Natural killer cell treated with Interleukin-12 subunit alpha and Interleukin-12 subunit beta and Interleukin-15 and Interleukin-18, amount 100 ng/mL, for 72 hours (primary cell): ENCODE data around the gene FRYL. TPM values are rescaled to one million over a fixed set of nuclear protein-coding genes. Genes with fewer than 3 reads are reported as not detected.
"Not testable (repeated sequence)": the region's sequence is repeated elsewhere in the genome, so short reads cannot be mapped to it uniquely, and the experiment has no call there.

Experiments used
- ATAC-seq, 2 donors: fragments of 150-1000 bp; cut with Tn5 transposase in 1 of 2; sonication (Bioruptor Pico), chemical (Tn5 transposase) in 1 of 2; 2 replicates each; pipeline ENCODE4 v1.10.0; 2021
- DNase-seq: peaks from one replicate; pipeline ENCODE4 v3.0.0; 2022; ENCODE audit warnings: low spot score
- H3K27ac Mint-ChIP-seq, 2 donors: 1 replicate in 1 of 2; 2 replicates in 1 of 2; pipeline ENCODE4 v1.8.0; 2022; ENCODE audit warnings: mixed read lengths in 2 of 2, mild to moderate bottlenecking in 1 of 2, moderate library complexity in 1 of 2
- H3K27me3 Mint-ChIP-seq, 2 donors: 1 replicate in 1 of 2; 2 replicates in 1 of 2; pipeline ENCODE4 v1.8.0; 2022; ENCODE audit warnings: mixed read lengths in 2 of 2
- H3K36me3 Mint-ChIP-seq: one replicate; pipeline ENCODE4 v1.8.0; 2022; ENCODE audit warnings: mixed read lengths
- H3K4me1 Mint-ChIP-seq, 2 donors: 1 replicate in 1 of 2; 2 replicates in 1 of 2; pipeline ENCODE4 v1.8.0; 2022; ENCODE audit warnings: low read depth in 2 of 2, mixed read lengths in 2 of 2, mild to moderate bottlenecking in 1 of 2
- H3K4me3 Mint-ChIP-seq: one replicate; pipeline ENCODE4 v1.8.0; 2022; ENCODE audit warnings: mixed read lengths
- H3K9me3 Mint-ChIP-seq: 2 replicates; pipeline ENCODE4 v1.8.0; 2022; ENCODE audit warnings: mixed read lengths
- total RNA-seq, 2 donors: library from RNA; stranded (reverse); gene quantifications; one replicate each; pipeline ENCODE4 v1.2.3, GENCODE V29; 2022

Gene FRYL
- total RNA-seq, 2 donors from 2014 or later: 99.0 to 113 TPM

DNA sequence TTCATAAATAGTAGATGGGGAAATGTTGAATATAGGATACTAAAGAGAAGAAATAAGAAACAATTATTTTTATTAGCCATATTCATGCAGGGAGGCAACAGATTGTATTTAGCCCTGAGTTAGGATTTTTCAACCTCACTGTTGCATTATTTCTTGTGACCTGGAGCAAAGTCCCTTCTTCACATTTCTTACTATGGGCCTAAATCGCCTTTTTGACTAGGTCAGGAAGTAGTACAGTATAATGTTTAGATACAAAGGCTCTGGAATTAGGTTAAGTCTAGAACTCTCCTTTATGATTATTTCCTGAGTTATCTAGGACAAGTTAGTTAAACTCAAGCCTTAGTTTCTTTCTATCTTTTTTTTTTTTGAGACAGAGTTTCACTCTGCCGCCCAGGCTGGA is 88.0 kb downstream of the FRYL start:
- Mint-ChIP-seq H3K9me3 (no peaks in the 10 kb centered on the region), H3K4me3 (no peak overlapping the region), H3K36me3 (no peaks in the 10 kb centered on the region), H3K27me3 (no peaks in the 10 kb centered on the region), H3K27ac (no peak overlapping the region), H3K4me1 (peaks cover 18 to 24% of the 10 kb centered on the region in 2 donors)
- DNase-seq (no peak), ATAC-seq (no peak)

DNA sequence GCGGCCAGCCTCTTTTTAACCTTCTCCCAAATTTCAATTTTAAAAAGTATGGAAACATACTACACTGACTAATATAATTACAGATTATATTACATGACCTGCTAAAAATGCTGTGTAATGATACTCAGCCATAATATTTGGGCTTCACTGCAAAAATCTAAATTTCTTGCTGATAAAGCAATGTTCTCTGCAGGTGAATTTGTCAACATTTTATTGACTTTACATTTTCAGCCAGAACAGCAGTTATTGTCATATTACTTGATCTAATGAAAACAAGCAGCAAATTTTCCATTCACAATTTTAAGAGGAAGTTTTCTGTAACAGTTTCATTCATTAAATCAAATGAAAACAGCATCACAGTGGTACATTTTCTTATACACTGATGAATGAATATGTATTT is 91.1 kb downstream of the FRYL start:
- no peaks in the 10 kb centered on the region for H3K9me3 Mint-ChIP-seq
- ATAC-seq (no peak), DNase-seq (no peak)
- no peaks in the 10 kb centered on the region for H3K27me3 Mint-ChIP-seq
- H3K27ac Mint-ChIP-seq: no peak overlapping the region
- H3K4me1 Mint-ChIP-seq: peaks cover 24 to 27% of the 10 kb centered on the region in 2 donors
- no peaks in the 10 kb centered on the region for H3K36me3 Mint-ChIP-seq
- H3K4me3 Mint-ChIP-seq: no peak overlapping the region

DNA sequence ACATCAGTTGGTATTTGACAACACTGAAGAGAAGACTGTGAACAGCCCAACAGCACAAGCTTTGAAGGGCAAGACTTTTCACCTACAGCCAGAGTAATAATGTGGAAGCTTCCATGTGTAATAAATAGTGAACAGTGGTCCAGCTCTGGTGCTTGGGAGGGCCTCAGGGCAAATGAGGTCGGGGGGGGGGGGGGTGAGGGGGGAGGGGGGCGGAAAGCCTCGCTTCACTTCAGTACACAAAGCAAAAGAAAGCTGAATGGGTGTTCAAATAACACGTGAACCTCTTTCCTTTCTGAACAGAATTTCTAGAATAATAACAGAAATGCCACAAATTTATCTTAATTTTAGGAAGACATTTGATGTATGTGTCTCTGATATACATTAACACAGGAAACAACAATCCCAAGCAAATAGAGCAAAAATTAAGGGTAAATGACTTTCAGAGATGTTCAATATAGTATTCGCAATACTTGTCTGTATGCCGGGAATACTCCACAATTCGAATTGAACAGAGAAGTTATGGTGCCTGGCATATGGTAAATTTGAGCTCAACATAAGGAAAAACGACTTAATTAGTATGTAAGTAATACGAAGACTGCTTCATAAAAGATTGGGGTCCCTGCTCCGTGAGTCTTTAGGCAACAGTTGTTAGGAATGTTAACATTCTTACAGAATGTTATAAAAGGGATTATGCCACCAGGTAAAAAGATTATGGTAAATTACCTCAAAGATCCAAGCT is 92.6 kb downstream of the FRYL start:
- Mint-ChIP-seq H3K4me1 (peaks cover 23 to 34% of the 10 kb centered on the region in 2 donors), H3K27ac (peak overlapping the region in 1 of 2 donors; percentile 45), H3K27me3 (no peaks in the 10 kb centered on the region), H3K4me3 (no peak overlapping the region), H3K9me3 (no peaks in the 10 kb centered on the region), H3K36me3 (no peaks in the 10 kb centered on the region)
- DNase-seq (no peak), ATAC-seq (no peak)

DNA sequence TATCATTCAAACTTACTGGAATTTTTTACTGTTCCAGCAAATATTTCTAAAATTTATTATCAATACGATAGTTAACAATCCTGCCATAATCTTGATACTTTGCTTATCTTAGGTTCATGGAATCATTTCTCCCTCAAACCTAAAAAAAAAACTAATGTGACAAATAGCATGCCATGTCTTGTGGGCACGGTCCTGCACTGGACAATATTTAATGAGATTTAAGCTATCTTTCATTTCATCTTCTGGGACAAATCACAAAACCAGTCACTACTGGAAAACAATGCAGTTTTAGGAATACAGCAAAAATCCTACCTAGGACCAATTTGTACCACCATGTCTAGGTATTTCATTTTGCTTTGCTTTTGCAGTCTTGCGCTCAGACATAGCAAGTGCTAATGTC is 93.7 kb downstream of the FRYL start:
- ATAC-seq (no peak), DNase-seq (no peak)
- Mint-ChIP-seq H3K9me3 (no peaks in the 10 kb centered on the region), H3K4me1 (peaks cover 32 to 44% of the 10 kb centered on the region in 2 donors), H3K36me3 (peaks cover 5% of the 10 kb centered on the region), H3K27me3 (no peaks in the 10 kb centered on the region), H3K4me3 (no peak overlapping the region), H3K27ac (peak overlapping the region in 1 of 2 donors; percentile 45)

DNA sequence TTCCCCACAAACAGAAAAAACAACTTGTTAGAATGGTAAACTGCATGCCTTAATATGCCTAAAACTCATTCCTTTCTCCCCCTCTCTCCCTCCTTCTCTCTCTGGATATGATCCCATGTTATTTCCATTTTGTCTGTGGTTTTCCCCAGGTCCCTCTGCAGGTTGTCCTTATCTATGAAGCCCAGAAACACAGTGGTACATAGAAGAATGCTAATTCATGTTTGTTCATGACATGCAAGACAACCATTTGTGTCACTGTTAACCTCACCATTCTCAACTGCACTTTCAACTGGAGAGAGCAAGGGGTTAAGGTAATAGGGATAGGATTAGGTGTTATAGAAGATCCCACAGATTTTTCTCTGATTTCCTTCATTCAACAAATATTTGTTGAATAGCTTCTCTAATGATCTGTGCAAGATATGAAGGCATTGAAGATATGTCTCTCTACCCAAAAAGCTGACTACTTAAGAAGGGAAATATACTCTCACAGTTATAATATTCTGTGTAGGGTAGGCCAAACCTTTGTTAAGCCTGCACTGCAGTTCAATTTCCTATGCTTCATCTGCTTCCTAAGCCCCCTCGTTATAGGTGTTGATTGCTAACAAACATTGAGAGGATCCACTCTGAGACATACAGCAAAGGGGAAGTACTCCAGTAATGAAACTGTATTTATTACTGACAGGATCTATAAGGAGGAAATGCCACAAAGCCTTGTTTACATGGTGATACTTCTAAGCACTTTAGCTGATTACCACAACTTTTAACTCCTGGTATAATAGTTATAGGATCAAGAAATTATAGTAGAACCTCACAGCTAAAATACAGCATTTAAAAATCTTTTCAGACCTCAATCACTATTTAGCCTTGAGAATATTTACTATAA is 96.1 kb downstream of the FRYL start:
- ATAC-seq: no peak
- Mint-ChIP-seq H3K9me3 (no peaks in the 10 kb centered on the region), H3K36me3 (peaks cover 5% of the 10 kb centered on the region), H3K4me1 (peaks cover 37 to 46% of the 10 kb centered on the region in 2 donors), H3K27ac (peak overlapping the region; percentile 56 to 72), H3K27me3 (no peaks in the 10 kb centered on the region), H3K4me3 (no peak overlapping the region)
- DNase-seq: no peak

DNA sequence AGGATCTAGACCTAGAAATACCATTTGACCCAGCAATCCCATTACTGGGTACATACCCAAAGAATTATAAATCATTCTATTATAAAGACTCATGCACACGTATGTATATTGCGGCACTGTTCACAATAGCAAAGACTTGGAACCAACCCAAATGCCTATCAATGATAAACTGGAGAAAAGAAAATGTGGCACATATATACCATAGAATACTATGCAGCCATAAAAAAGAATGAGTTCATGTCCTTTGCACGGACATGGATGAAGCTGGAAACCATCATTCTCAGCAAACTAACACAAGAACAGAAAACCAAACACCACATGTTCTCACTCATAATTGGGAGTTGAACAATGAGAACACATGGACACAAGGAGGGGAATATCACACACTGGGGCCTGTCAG is 97.2 kb downstream of the FRYL start:
- H3K27ac Mint-ChIP-seq, H3K4me3 Mint-ChIP-seq, ATAC-seq, H3K36me3 Mint-ChIP-seq, DNase-seq, H3K9me3 Mint-ChIP-seq, H3K27me3 Mint-ChIP-seq: not testable (repeated sequence)
- H3K4me1 Mint-ChIP-seq: peaks cover 37 to 46% of the 10 kb centered on the region in 2 donors

DNA sequence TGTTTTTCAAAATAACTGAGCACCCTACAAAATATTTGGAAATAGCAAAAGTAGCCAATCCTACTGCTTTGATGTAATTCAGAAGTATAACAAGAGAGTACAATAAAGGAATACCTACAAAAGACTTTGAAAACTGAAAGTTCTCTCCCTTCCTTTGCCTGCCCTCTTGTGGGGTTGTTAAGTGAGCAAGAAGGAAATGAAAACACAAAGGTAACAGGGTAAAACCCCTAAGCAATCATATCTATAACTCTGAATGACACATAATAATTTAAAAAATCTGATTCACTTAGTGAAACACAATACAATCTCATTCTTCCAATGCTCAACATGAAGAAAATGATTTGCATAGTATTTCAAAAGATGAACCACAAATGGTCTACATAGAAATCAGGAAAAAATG is 98.2 kb downstream of the FRYL start:
- Mint-ChIP-seq H3K4me3 (peak overlapping the region; percentile 65), H3K9me3 (no peaks in the 10 kb centered on the region), H3K27me3 (no peaks in the 10 kb centered on the region), H3K36me3 (peaks cover 5% of the 10 kb centered on the region), H3K27ac (peak overlapping the region; percentile 71 to 72), H3K4me1 (peaks cover 36 to 44% of the 10 kb centered on the region in 2 donors)
- DNase-seq (no peak), ATAC-seq (peak; percentile 70 to 83)

DNA sequence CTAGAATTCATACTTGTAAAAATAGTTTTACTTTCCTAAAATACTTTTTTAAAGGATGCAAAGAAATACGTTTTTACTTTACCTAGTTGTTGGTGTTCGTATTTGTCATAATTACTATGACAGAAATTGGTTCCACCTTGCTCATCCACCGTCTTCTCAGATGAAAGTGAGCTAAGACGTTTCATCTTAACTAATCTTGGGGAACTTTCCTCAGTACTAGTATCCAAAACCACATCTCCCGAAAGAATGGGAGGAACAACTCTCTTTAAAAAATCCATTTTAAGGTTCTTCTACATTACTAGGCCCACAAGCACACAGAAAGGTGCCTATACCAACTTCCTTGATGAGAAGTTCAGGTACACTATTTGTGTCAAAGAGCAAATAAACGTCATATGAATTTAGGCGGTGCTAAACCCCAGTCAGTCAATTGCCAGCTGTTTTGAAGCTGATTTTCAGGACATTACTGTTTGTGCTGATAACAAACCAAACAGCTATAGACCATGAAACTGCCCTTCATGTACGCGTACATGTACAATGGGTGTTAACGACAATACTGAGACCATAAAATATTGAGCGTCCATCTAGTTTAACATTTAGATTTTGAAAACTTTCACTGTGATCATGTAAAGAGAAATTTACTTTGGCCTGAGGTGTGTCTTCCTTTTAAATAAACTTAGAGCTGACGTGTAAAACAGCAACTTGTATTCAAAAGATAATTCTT is 99.1 kb downstream of the FRYL start:
- H3K4me1 Mint-ChIP-seq: peaks cover 31 to 38% of the 10 kb centered on the region in 2 donors
- no peak for ATAC-seq

DNA sequence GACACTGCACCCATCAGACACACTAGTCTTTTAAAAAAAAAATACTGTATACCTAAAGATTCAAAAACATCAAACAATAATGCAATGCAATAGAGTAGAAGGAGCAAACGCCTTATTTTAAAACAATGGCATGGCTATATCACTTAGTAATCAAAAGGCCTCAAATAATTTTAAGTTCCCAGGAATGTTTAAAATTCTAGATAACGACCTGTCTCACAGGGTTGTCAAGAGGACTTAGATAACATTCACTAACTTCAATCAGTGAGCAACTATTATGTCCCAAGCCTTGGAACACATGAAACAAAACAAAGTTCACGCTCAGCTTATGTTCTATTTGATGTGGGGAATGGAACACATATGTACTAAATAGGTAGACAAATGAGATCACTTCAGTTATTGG is 106.5 kb downstream of the FRYL start:
- no peak overlapping the region for H3K27ac Mint-ChIP-seq
- H3K4me1 Mint-ChIP-seq: peaks cover 14 to 25% of the 10 kb centered on the region in 2 donors
- peaks cover 7% of the 10 kb centered on the region for H3K36me3 Mint-ChIP-seq
- peaks cover 5% of the 10 kb centered on the region for H3K9me3 Mint-ChIP-seq
- no peak for DNase-seq
- H3K27me3 Mint-ChIP-seq: no peaks in the 10 kb centered on the region
- ATAC-seq: no peak
- H3K4me3 Mint-ChIP-seq: no peak overlapping the region

More for the DNA sequence above, 99.1 kb downstream of the FRYL start:
- Mint-ChIP-seq H3K36me3 (peaks cover 5% of the 10 kb centered on the region), H3K27ac (no peak overlapping the region), H3K27me3 (no peaks in the 10 kb centered on the region), H3K9me3 (no peaks in the 10 kb centered on the region), H3K4me3 (no peak overlapping the region)
- no peak for DNase-seq

DNA sequence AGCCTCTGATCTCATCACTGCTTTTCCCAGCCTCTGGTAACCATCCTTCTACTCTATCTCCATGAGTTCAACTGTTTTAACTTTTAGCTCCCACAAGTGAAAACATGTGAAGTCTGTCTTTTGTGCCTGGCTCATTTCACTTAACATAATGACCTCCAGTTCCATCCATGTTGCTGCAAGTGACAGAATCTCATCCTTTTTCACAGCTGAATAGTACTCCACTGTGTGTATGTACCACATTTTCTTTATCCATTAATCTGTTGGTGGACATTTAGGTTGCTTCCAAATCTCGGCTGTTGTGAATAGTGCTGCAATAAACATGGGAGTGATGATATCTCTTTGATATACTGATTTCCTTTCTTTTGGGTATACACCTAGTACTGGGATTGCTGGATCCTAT is 109.5 kb downstream of the FRYL start:
- Mint-ChIP-seq H3K4me1 (peaks cover 25 to 28% of the 10 kb centered on the region in 2 donors), H3K9me3 (peaks cover 5% of the 10 kb centered on the region), H3K4me3 (no peak overlapping the region), H3K36me3 (peaks cover 7% of the 10 kb centered on the region), H3K27ac (no peak overlapping the region), H3K27me3 (no peaks in the 10 kb centered on the region)
- DNase-seq: no peak
- no peak for ATAC-seq

DNA sequence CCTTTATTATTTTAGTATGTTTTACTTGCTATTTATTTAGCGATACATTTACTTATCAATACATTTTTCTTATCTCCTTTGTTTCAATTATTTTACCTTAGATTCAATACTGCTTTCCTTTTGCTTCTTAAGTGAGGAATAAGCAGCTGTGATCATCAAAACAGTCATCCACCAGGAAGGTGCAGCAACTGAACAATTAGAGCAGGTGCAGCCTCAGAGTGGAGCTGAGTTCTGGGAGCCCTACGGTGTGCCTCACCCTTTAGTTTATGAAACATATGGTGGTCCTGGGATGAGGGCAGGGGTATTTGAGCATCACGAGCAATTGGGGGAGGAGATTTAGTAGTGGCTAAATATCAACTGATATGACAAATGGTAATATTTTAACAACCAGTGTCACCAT is 111.0 kb downstream of the FRYL start:
- ATAC-seq (no peak), DNase-seq (no peak)
- peaks cover 27 to 34% of the 10 kb centered on the region in 2 donors for H3K4me1 Mint-ChIP-seq

DNA sequence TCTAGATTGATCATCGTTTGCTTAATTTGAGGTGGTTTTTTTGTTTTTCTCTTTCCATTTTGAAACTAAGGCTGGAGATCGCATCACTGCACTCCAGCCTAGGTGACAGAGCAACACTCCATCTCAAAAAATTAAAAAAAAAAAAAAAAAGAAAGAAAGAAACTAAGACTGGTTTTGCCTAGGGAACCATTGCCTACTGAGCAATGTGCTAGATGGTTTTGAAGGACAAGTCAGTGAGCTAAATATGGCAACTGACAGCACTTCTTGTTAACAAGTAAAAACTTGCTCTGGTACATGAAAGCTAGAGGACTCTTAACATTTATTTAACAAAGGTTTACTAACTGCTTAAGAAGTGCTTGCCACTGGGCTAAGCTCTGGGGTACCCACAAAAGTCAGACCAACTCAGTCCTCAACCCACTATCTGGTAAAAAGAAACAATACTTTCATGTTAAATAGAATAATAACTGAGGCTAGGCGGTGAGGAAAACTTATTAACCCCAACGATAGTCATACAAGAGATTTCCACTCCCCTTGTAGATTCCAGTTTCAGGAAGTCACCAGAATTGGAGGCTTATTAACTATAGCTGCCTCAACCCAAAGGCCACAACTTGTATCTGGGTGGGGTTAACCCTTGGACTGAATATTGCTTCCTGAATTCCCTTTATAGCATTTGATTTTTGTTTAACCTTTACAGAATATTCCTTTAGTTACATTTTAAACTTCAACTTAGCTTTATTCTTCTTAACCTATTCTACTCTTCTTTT is 111.6 kb downstream of the FRYL start:
- peaks cover 5% of the 10 kb centered on the region for H3K9me3 Mint-ChIP-seq
- H3K36me3 Mint-ChIP-seq: peaks cover 7% of the 10 kb centered on the region
- peaks cover 28 to 36% of the 10 kb centered on the region in 2 donors for H3K4me1 Mint-ChIP-seq
- no peak overlapping the region for H3K27ac Mint-ChIP-seq
- ATAC-seq: no peak
- DNase-seq: no peak
- no peak overlapping the region for H3K4me3 Mint-ChIP-seq
- no peaks in the 10 kb centered on the region for H3K27me3 Mint-ChIP-seq

More for the DNA sequence above, 111.0 kb downstream of the FRYL start:
- no peaks in the 10 kb centered on the region for H3K27me3 Mint-ChIP-seq
- H3K9me3 Mint-ChIP-seq: peaks cover 5% of the 10 kb centered on the region
- H3K36me3 Mint-ChIP-seq: peaks cover 7% of the 10 kb centered on the region
- no peak overlapping the region for H3K4me3 Mint-ChIP-seq
- H3K27ac Mint-ChIP-seq: no peak overlapping the region

DNA sequence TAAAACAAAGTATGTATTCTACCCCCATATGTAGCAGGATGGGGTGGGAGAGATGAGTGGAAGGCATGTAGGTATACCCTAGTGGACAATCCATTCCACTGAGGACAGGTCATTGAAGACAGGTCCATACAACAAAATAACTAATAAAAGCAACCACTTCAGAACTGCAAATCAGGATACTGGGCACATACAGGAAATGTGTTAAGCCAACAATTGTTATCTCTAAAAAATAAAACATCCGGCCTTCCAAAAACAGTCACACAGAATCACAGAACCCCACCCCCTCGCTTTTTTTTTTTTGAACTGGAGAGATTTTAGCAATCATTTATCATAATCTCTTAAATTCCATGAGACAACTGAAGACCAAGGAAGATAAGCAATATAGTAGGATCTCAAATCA is 112.9 kb downstream of the FRYL start:
- Mint-ChIP-seq H3K4me1 (peaks cover 23 to 28% of the 10 kb centered on the region in 2 donors), H3K36me3 (peaks cover 7% of the 10 kb centered on the region), H3K27ac (no peak overlapping the region), H3K4me3 (no peak overlapping the region), H3K27me3 (no peaks in the 10 kb centered on the region), H3K9me3 (peaks cover 5% of the 10 kb centered on the region)
- DNase-seq: no peak
- ATAC-seq: no peak
